Endothelial cell of umbilical vein (primary cell): ENCODE data around the gene OTOS. TPM values are rescaled to one million over a fixed set of nuclear protein-coding genes. Genes with fewer than 3 reads are reported as not detected.

Experiments
- BruUV-seq: library from RNA; stranded (reverse); fragments of 400-500 nt; replicated peaks from 2 replicates; lab custom pipeline; 2021; lab: Mats Ljungman, UMichigan
- CTCF ChIA-PET: fragments of 300-600, 350-600 bp; sonication (Branson Sonifier 250); formaldehyde crosslinking; loops from one replicate; lab custom pipeline; 2021; ENCODE audit warnings: antibody characterized with exemption, inconsistent platforms; lab: Charles Lee
- POLR2A ChIA-PET: fragments of 300-600, 350-600 bp; sonication (Branson Sonifier 250); formaldehyde crosslinking; loops from one replicate; lab custom pipeline; 2021; ENCODE audit warnings: antibody characterized with exemption, inconsistent platforms; lab: Charles Lee
- DNase-seq: peaks from one replicate; pipeline ENCODE4 v3.0.0-alpha.2; 2011; ENCODE audit warnings: low read depth, low spot score
- FAIRE-seq: peaks from 2 replicates; lab custom pipeline; 2011; peaks lifted over from hg19 to GRCh38; lab: Jason Lieb, UNC
- H2AFZ ChIP-seq: 2 replicates; pipeline ENCODE4 v1.6.0; 2012; ENCODE audit warnings: low read depth, low read length, control low read depth, inconsistent platforms
- H3K27ac ChIP-seq: 2 replicates; pipeline ENCODE4 v1.5.1; 2011; ENCODE audit warnings: low read depth, mild to moderate bottlenecking, control low read depth, low read length, moderate library complexity; ENCODE audit not compliant: insufficient read depth
- H3K27me3 ChIP-seq, 2 experiments: 2 replicates each; pipeline versions ENCODE4 v1.6.0 to v1.6.1; 2011; ENCODE audit warnings: low read length in 2 of 2, mixed read lengths in 1 of 2; ENCODE audit not compliant: control insufficient read depth in 2 of 2, insufficient read depth in 2 of 2
- H3K36me3 ChIP-seq, 2 experiments: 2 replicates in 1 of 2; 3 replicates in 1 of 2; pipeline ENCODE4 v1.5.1; 2011; ENCODE audit warnings: low read length in 2 of 2, mild to moderate bottlenecking in 1 of 2, moderate library complexity in 1 of 2; ENCODE audit not compliant: control insufficient read depth in 2 of 2, insufficient read depth in 2 of 2; ENCODE audit errors: extremely low read depth in 1 of 2
- H3K4me1 ChIP-seq: 3 replicates; pipeline ENCODE4 v1.5.1; 2011; ENCODE audit warnings: mild to moderate bottlenecking, low read length; ENCODE audit not compliant: control insufficient read depth, insufficient read depth; ENCODE audit errors: extremely low read depth
- H3K4me2 ChIP-seq: 2 replicates; pipeline ENCODE4 v1.6.1; 2011; ENCODE audit warnings: low read length, control low read depth, mixed read lengths; ENCODE audit not compliant: insufficient read depth
- H3K4me3 ChIP-seq, 3 experiments: fragments of 200-600 bp in 1 of 3; sonication (generic), shearing (Covaris generic) in 1 of 3; replicated peaks in 1 of 3; 2 replicates each; pipeline ENCODE4 v1.5.1; 2011 to 2016; ENCODE audit warnings: control low read depth in 3 of 3, low read length in 3 of 3, mild to moderate bottlenecking in 2 of 3, inconsistent platforms in 1 of 3, low read depth in 1 of 3, moderate library complexity in 1 of 3; ENCODE audit not compliant: insufficient read depth in 1 of 3
- H3K79me2 ChIP-seq: 2 replicates; pipeline ENCODE4 v1.6.0; 2012; ENCODE audit warnings: low read length, inconsistent platforms; ENCODE audit not compliant: control insufficient read depth, insufficient read depth
- H3K9ac ChIP-seq: replicated peaks from 2 replicates; pipeline ENCODE3; 2011; ENCODE audit warnings: low read length, control low read depth; ENCODE audit not compliant: insufficient read depth; ENCODE audit errors: extremely low read depth
- H3K9me1 ChIP-seq: replicated peaks from 3 replicates; pipeline ENCODE4 v1.6.0; 2011; ENCODE audit warnings: mild to moderate bottlenecking, low read length; ENCODE audit not compliant: control insufficient read depth, insufficient read depth; ENCODE audit errors: extremely low read depth
- H3K9me3 ChIP-seq: replicated peaks from 2 replicates; pipeline ENCODE4 v1.5.1; 2012; ENCODE audit warnings: low read length, inconsistent platforms; ENCODE audit not compliant: control insufficient read depth, insufficient read depth
- H4K20me1 ChIP-seq: replicated peaks from 2 replicates; pipeline ENCODE3; 2011; ENCODE audit warnings: mild to moderate bottlenecking, low read length; ENCODE audit not compliant: control insufficient read depth, insufficient read depth; ENCODE audit errors: extremely low read depth
- CTCF ChIP-seq, 2 donors: IDR thresholded peaks; 1 replicate in 1 of 2; 2 replicates in 1 of 2; pipeline ENCODE4 v1.5.1; 2011; ENCODE audit warnings: low read length in 2 of 2, mild to moderate bottlenecking in 2 of 2, moderate library complexity in 2 of 2, control low read depth in 1 of 2, inconsistent platforms in 1 of 2, low read depth in 1 of 2; ENCODE audit not compliant: insufficient read depth in 1 of 2; ENCODE audit errors: extremely low read depth in 1 of 2
- EZH2 ChIP-seq: IDR thresholded peaks from 2 replicates; pipeline ENCODE4 v1.6.1; 2012; ENCODE audit warnings: borderline replicate concordance, low read depth, mild to moderate bottlenecking, moderate library complexity, low read length, inconsistent platforms; ENCODE audit not compliant: severe bottlenecking
- FOS ChIP-seq: IDR thresholded peaks from 2 replicates; pipeline ENCODE4 v1.6.1; 2011; ENCODE audit warnings: mild to moderate bottlenecking, low read length, moderate library complexity, borderline replicate concordance; ENCODE audit not compliant: insufficient read depth
- GATA2 ChIP-seq: IDR thresholded peaks from 2 replicates; pipeline ENCODE4 v1.7.0; 2011; ENCODE audit warnings: low read depth, mild to moderate bottlenecking, moderate library complexity, mixed read lengths, low read length; ENCODE audit not compliant: insufficient read length, insufficient read depth
- JUN ChIP-seq: IDR thresholded peaks from 2 replicates; pipeline ENCODE4 v1.6.1; 2011; ENCODE audit warnings: borderline replicate concordance, low read depth; ENCODE audit not compliant: insufficient read length, insufficient read depth
- MAX ChIP-seq: IDR thresholded peaks from 2 replicates; pipeline ENCODE4 v1.6.1; 2011; ENCODE audit not compliant: insufficient read depth, insufficient read length
- MYC ChIP-seq: IDR thresholded peaks from one replicate; pipeline ENCODE4 v1.6.1; 2011; ENCODE audit warnings: mild to moderate bottlenecking, low read depth, low read length
- POLR2A ChIP-seq: IDR thresholded peaks from 2 replicates; pipeline ENCODE4 v1.6.1; 2012; ENCODE audit warnings: low read depth, mild to moderate bottlenecking, control low read depth, low read length
- POLR2AphosphoS5 ChIP-seq: IDR thresholded peaks from 2 replicates; pipeline ENCODE4 v1.6.1; 2012; ENCODE audit warnings: low read depth, mild to moderate bottlenecking, control low read depth, low read length, moderate library complexity; ENCODE audit not compliant: insufficient read depth
- dilution Hi-C: fragments of 300-500 bp; cut with MboI; formaldehyde crosslinking; loops from one replicate; pipeline ENCODE4 v1.15.0; 2019; ENCODE audit warnings: low sequenced_read_pairs; ENCODE audit not compliant: extremely low pct_ligation_motif_present
- intact Hi-C: fragments of 100-400 bp; cut with micrococcal nuclease; formaldehyde crosslinking; loops from one replicate; pipeline ENCODE4 v1.10.0; 2022
- polyA plus RNA-seq, 4 experiments: library from polyadenylated mRNA; depleted of rRNA in 3 of 4; stranded (reverse) in 3 of 4; unstranded in 1 of 4; fragments of >200 nt; gene quantifications; 2 replicates each; pipeline versions ENCODE4 v1.2.1 to v1.2.3, GENCODE V29; 2011 to 2012; ENCODE audit warnings: missing spikeins in 1 of 4
- total RNA-seq: library from RNA; stranded (reverse); gene quantifications from 2 replicates; pipeline ENCODE4 v1.2.3, GENCODE V29; 2021

The OTOS gene
- total and polyA plus RNA-seq, 2 donors (not counting 3 experiments of a cell fraction or from before 2014, with no cell fraction given), result not detected

- CTCF ChIA-PET, result interaction anchor here (1.7 kb wide), 1 partner anchor 87 kb away, joined by 4 read pairs; no protein-coding TSS in a partner anchor
- H3K9me3 ChIP-seq, result no peaks in the 10 kb centered on the region
- H3K9me1 ChIP-seq, result no peaks in the 10 kb centered on the region
- H3K79me2 ChIP-seq, result no peaks in the 10 kb centered on the region
- POLR2A ChIA-PET, result no interaction called here
- no peak overlapping the region for H3K27ac ChIP-seq
- intact Hi-C loops (loop anchor here (10.0 kb wide), 1 partner anchor 213 kb away; no protein-coding TSS in a partner anchor), dilution Hi-C loops (no loop called here)
- no peaks in the 10 kb centered on the region for H3K36me3 ChIP-seq
- H3K9ac ChIP-seq, result no peak overlapping the region
- no peak for TF ChIP-seq MYC
- TF ChIP-seq MAX, result peak; percentile 22
- H3K27me3 ChIP-seq, result no peaks in the 10 kb centered on the region
- FAIRE-seq (no peak), DNase-seq (no peak)
- H3K4me2 ChIP-seq, result no peak overlapping the region
- H3K4me1 ChIP-seq, result no peaks in the 10 kb centered on the region
- BruUV-seq, result no TSS peak
- no peaks in the 10 kb centered on the region for H4K20me1 ChIP-seq
- H3K4me3 ChIP-seq, result no peak overlapping the region
- H2AFZ ChIP-seq, result no peak overlapping the region
These were observed 7.6 kb upstream of the OTOS start for GRCh38 chr2:240147911-240148587.

- Histone ChIP-seq H4K20me1 (no peaks in the 10 kb centered on the region), H3K9me1 (no peaks in the 10 kb centered on the region), H3K4me2 (no peak overlapping the region), H3K36me3 (no peaks in the 10 kb centered on the region), H2AFZ (no peak overlapping the region), H3K27ac (no peak overlapping the region), H3K79me2 (no peaks in the 10 kb centered on the region), H3K9ac (no peak overlapping the region), H3K9me3 (no peaks in the 10 kb centered on the region), H3K4me3 (no peak overlapping the region), H3K4me1 (no peaks in the 10 kb centered on the region), H3K27me3 (no peaks in the 10 kb centered on the region)
- no TSS peak for BruUV-seq
- DNase-seq (no peak), FAIRE-seq (no peak)
- dilution Hi-C loops (no loop called here), intact Hi-C loops (loop anchor here (10.0 kb wide), 1 partner anchor 213 kb away; no protein-coding TSS in a partner anchor)
- ChIA-PET CTCF (no interaction called here), POLR2A (no interaction called here)
- TF ChIP-seq CTCF (IDR thresholded peaks at IDR 0.05; ENCODE audit: extremely low read depth in 1 of 2, insufficient read depth in 1 of 2, low read depth in 1 of 2, low read length in 2 of 2) (no peak), MAX (no peak), POLR2A (no peak), GATA2 (no peak), EZH2 (no peak), MYC (no peak), POLR2AphosphoS5 (no peak), FOS (no peak), JUN (no peak)
These were observed 6.9 kb upstream of the OTOS start for GRCh38 chr2:240147382-240147781.
